Esophagus muscularis mucosa (tissue), 4 donors: Measurements from ENCODE around the gene TCN1.

ENCODE experiments used
- EP300 ChIP-seq: sonication (generic); formaldehyde crosslinking; IDR thresholded peaks from one replicate; pipeline ENCODE4 v1.6.1; 2017; ENCODE audit warnings: antibody characterized with exemption
- POLR2A ChIP-seq: fragments of 450-650 bp; IDR thresholded peaks from one replicate; pipeline ENCODE4 v1.6.1; 2017; ENCODE audit warnings: antibody characterized with exemption, moderate library complexity, mild to moderate bottlenecking, low read depth
- POLR2AphosphoS5 ChIP-seq, 2 donors: sonication (generic); formaldehyde crosslinking; IDR thresholded peaks; one replicate each; pipeline ENCODE4 v1.6.1; 2017; ENCODE audit warnings: antibody characterized with exemption in 2 of 2
- TF ChIP-seq, protein P1 (sequence below), 3 experiments: fragments of 200-600 bp in 2 of 3; fragments of 450-650 bp in 1 of 3; sonication (generic) in 2 of 3; IDR thresholded peaks; one replicate each; pipeline ENCODE4 v1.5.1; 2017 to 2019; ENCODE audit warnings: antibody characterized with exemption in 3 of 3, mild to moderate bottlenecking in 2 of 3, moderate library complexity in 1 of 3

DNA sequence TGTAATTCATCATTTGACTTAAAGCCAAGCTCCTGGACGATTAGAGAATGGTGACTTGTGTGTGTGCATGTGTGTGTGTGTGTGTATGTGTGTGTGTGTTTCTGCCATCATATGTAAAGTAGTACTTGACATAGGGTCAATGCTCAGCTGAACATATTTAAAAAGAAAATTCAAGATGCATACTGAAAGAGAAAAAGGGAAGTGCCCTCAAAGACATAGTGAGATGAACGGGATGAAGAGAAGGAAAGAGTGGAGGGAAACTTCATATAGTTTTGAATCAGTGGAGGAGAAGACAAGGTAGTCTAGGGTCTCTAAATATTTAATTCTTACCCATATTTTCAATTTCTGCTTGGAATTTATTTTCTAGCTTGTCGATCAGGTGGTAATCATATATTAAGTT is 4.0 kb downstream of the TCN1 start:
- TF ChIP-seq, protein P1, sequence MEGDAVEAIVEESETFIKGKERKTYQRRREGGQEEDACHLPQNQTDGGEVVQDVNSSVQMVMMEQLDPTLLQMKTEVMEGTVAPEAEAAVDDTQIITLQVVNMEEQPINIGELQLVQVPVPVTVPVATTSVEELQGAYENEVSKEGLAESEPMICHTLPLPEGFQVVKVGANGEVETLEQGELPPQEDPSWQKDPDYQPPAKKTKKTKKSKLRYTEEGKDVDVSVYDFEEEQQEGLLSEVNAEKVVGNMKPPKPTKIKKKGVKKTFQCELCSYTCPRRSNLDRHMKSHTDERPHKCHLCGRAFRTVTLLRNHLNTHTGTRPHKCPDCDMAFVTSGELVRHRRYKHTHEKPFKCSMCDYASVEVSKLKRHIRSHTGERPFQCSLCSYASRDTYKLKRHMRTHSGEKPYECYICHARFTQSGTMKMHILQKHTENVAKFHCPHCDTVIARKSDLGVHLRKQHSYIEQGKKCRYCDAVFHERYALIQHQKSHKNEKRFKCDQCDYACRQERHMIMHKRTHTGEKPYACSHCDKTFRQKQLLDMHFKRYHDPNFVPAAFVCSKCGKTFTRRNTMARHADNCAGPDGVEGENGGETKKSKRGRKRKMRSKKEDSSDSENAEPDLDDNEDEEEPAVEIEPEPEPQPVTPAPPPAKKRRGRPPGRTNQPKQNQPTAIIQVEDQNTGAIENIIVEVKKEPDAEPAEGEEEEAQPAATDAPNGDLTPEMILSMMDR (IDR thresholded peaks at IDR 0.05) = no peak
- TF ChIP-seq POLR2A (no peak), EP300 (no peak), POLR2AphosphoS5 (IDR thresholded peaks at IDR 0.05) (no peak)
